GM10248 (cell line): ENCODE data around the gene SLC25A26.

Experiments used
- CTCF ChIA-PET: fragments of 300-600 bp; sonication (Branson Sonifier 250); formaldehyde crosslinking; extraction: SDS; loops from one replicate; lab custom pipeline; 2021; ENCODE audit warnings: antibody characterized with exemption; lab: Yijun Ruan, JAX
- POLR2A ChIA-PET: fragments of 350-650 bp; sonication (Branson Sonifier 250); formaldehyde crosslinking; extraction: SDS; loops from one replicate; lab custom pipeline; 2020; ENCODE audit warnings: antibody characterized with exemption; lab: Yijun Ruan, JAX
- DNase-seq: peaks from one replicate; pipeline ENCODE4 v3.0.0; 2012; ENCODE audit errors: extremely low spot score
- TF ChIP-seq, protein P1 (sequence below): IDR thresholded peaks from 2 replicates; pipeline ENCODE4 v1.5.1; 2012; ENCODE audit warnings: mild to moderate bottlenecking, low read depth; ENCODE audit errors: extremely low read depth, missing control alignments, control extremely low read depth

Gene SLC25A26

DNA sequence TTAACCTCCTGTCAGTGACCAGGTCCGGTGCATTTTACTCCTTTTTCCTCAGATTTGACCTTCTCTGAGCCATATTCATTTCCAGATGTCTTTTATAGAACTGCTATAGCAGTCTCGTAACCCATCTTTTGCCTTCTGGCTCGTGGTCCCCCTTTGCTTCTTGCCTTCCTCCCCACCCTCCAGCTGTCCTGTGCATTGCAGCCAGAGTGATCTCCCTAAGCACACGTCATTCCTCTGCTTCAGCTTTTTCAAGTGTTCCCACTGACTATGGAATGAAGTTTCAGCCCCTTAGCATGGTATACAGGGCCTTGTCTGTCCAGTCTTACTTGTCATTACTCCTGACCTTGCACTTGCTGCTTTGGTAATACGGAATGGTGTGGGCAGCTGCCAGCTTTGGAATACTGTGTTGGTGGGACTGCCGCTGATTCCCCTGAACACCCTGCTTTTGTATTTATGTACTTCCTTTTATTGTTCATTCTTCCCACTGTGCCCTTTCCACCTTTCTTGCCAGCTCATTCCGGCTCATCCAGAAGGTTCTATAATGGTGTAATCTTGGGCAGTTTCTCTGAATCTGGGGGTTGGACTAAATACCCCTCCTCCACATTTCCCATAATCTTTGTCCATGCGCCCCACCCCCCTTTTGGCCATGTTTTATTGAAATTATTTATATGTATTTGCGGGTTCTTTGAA is 38.9 kb downstream of the SLC25A26 start:
- CTCF ChIA-PET = interaction anchor here (1.0 to 2.0 kb wide), 4 partner anchors 13 to 562 kb away, joined by 3 to 14 read pairs (median 4); no protein-coding TSS in a partner anchor
- POLR2A ChIA-PET = no interaction called here
- TF ChIP-seq, protein P1, sequence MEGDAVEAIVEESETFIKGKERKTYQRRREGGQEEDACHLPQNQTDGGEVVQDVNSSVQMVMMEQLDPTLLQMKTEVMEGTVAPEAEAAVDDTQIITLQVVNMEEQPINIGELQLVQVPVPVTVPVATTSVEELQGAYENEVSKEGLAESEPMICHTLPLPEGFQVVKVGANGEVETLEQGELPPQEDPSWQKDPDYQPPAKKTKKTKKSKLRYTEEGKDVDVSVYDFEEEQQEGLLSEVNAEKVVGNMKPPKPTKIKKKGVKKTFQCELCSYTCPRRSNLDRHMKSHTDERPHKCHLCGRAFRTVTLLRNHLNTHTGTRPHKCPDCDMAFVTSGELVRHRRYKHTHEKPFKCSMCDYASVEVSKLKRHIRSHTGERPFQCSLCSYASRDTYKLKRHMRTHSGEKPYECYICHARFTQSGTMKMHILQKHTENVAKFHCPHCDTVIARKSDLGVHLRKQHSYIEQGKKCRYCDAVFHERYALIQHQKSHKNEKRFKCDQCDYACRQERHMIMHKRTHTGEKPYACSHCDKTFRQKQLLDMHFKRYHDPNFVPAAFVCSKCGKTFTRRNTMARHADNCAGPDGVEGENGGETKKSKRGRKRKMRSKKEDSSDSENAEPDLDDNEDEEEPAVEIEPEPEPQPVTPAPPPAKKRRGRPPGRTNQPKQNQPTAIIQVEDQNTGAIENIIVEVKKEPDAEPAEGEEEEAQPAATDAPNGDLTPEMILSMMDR = no peak
- no peak for DNase-seq

DNA sequence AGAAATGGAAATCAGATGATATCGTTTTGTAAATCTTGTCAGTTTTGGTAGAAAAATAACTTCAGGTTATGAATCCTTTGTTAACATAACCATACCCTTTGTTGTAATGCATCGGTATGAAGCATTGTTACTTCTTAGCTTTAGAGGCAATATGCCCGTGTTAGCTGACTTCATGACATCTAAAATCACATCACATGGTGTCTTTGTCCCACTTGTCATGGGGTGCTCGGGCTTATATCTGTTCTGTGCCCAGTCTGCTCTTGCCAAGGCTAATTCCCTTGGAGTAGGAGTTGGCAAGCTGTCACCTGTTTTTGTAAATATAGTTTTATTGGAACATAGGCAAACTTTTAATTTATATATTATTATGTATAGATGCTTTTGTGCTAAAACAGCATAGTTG is 39.6 kb downstream of the SLC25A26 start:
- TF ChIP-seq, protein P1 = no peak
- DNase-seq = no peak
- CTCF ChIA-PET = interaction anchor here (1.0 to 3.0 kb wide), 4 partner anchors 14 to 562 kb away, joined by 3 to 14 read pairs (median 6); no protein-coding TSS in a partner anchor
- POLR2A ChIA-PET = no interaction called here

DNA sequence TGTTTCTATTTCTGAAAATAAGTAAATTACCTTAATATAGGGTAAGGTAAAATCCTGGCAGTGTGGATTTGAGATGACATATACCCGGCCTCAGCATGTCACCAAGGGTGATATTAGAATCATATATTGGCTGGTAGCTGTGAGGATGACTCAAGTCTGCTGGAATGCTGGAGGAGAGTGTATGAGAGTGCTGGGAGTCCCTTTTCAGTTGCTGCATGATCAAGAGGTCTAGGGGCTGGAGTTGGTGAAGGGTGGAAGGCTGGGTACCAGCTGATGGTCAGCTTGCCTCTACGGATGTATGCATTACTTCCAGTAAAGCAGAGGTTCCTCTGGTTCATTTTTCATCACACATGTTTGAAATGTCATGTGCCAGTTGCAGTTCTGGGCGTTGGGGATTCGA is 40.6 kb downstream of the SLC25A26 start:
- TF ChIP-seq, protein P1 = no peak
- DNase-seq = no peak
- ChIA-PET POLR2A (no interaction called here), CTCF (interaction anchor here (1.6 to 3.0 kb wide), 2 partner anchors 146 to 561 kb away, joined by 7 to 13 read pairs; no protein-coding TSS in a partner anchor)

DNA sequence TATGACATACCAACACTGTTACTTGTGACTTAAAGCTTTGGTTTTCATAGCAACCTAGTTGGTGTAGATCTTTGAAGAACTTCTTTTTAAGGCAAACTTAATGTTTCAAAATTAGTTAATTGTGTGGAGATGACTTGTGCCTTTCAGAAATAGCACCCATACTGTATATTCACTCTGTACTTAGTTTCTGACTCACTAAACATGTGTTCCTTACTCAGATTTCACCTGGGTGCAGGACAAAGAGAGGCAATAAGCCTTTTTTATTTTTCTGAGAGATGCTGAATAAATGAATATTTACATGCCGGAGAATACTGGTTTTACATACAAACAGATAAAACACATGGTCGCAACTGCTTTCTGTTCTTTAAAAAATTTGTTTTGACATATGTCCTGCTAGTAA is 44.8 kb downstream of the SLC25A26 start:
- ChIA-PET CTCF (interaction anchor here (1.5 to 4.2 kb wide), 3 partner anchors 11 to 17 kb away, joined by 3 to 21 read pairs (median 5); no protein-coding TSS in a partner anchor), POLR2A (no interaction called here)
- no peak for DNase-seq
- TF ChIP-seq, protein P1 = no peak

DNA sequence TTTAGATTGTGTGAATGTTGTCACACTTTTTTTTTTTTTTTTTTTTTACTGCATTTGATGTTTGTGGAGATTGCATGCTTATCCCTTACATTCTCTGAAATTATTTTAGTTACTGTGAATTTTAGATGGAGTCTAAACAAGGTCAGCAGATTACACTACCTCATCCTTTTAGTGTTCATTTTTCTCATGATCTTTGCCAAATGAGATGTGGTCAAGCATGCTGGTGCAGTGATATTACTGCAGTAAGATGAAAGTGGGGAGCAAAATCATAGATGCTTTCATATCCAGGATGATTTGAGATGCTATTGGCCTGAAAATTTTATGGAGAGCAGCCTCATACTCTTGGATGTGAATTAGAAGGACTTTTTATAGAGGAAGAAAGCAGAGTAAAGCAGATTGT is 45.8 kb downstream of the SLC25A26 start:
- POLR2A ChIA-PET = no interaction called here
- CTCF ChIA-PET = interaction anchor here (1.0 to 1.9 kb wide), 4 partner anchors 10 to 17 kb away, joined by 3 to 5 read pairs (median 3); no protein-coding TSS in a partner anchor
- TF ChIP-seq, protein P1 = no peak
- no peak for DNase-seq

DNA sequence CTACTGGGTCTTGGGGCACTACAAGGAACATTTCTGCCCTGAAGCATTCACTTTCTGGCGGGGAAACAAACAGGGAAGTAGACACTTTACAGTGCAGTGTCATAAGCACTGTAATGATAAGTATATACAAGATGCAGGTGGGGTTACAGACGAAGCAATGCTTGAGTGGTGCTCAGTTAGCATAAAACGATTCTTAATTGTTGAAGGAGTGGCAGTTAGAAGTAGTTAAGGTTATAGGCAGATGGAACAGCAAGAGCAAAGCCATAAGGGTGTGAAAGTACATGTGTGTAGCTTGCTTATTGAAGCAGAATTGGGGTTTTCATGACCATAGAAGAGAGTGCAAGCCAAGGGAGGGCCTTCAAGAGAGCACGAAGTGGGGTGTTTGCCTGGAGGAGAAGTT is 46.2 kb downstream of the SLC25A26 start:
- ChIA-PET POLR2A (no interaction called here), CTCF (interaction anchor here (1.0 to 1.9 kb wide), 4 partner anchors 10 to 18 kb away, joined by 3 to 5 read pairs (median 3); no protein-coding TSS in a partner anchor)
- TF ChIP-seq, protein P1 = no peak
- no peak for DNase-seq
